WTC11 (cell line): ENCODE data around the gene HNRNPUL1.

ENCODE experiments used
- NR2C2 ChIP-seq: sonication (generic); formaldehyde crosslinking; IDR thresholded peaks from 2 replicates; pipeline ENCODE4 v1.8.0; 2022; ENCODE audit warnings: mild to moderate bottlenecking, missing genetic modification reagents
- SMAD3 ChIP-seq: sonication (generic); formaldehyde crosslinking; IDR thresholded peaks from 2 replicates; pipeline ENCODE4 v1.8.0; 2022; ENCODE audit warnings: missing genetic modification reagents, mild to moderate bottlenecking, borderline replicate concordance
- TEAD4 ChIP-seq: sonication (generic); formaldehyde crosslinking; IDR thresholded peaks from 2 replicates; pipeline ENCODE4 v1.8.0; 2022; ENCODE audit warnings: mild to moderate bottlenecking, missing genetic modification reagents
- ZNF396 ChIP-seq: fragments of 250-450 bp; sonication (Bioruptor Pico); IDR thresholded peaks from 2 replicates; pipeline ENCODE4 v1.8.0; 2021; ENCODE audit warnings: mild to moderate bottlenecking, moderate library complexity, borderline replicate concordance
- ZNF416 ChIP-seq: fragments of 250-450 bp; sonication (Bioruptor Pico); IDR thresholded peaks from 2 replicates; pipeline ENCODE4 v1.9.0; 2021; ENCODE audit warnings: mild to moderate bottlenecking, inconsistent platforms
- ZNF423 ChIP-seq: fragments of 250-450 bp; sonication (Bioruptor Pico); IDR thresholded peaks from 2 replicates; pipeline ENCODE4 v2.1.2; 2022; ENCODE audit warnings: mild to moderate bottlenecking, moderate library complexity
- TF ChIP-seq, protein P1 (sequence below): fragments of 200-600 bp; IDR thresholded peaks from 2 replicates; pipeline ENCODE4 v1.8.0; 2022; ENCODE audit warnings: antibody characterized with exemption
- TF ChIP-seq, protein P2 (sequence below): sonication (generic); formaldehyde crosslinking; IDR thresholded peaks from 2 replicates; pipeline ENCODE4 v1.8.0; 2022; ENCODE audit warnings: mild to moderate bottlenecking, missing genetic modification reagents
- TF ChIP-seq, protein P3 (sequence below): sonication (generic); formaldehyde crosslinking; IDR thresholded peaks from 2 replicates; pipeline ENCODE4 v1.8.1; 2022; ENCODE audit warnings: mild to moderate bottlenecking, moderate library complexity, missing genetic modification reagents

DNA sequence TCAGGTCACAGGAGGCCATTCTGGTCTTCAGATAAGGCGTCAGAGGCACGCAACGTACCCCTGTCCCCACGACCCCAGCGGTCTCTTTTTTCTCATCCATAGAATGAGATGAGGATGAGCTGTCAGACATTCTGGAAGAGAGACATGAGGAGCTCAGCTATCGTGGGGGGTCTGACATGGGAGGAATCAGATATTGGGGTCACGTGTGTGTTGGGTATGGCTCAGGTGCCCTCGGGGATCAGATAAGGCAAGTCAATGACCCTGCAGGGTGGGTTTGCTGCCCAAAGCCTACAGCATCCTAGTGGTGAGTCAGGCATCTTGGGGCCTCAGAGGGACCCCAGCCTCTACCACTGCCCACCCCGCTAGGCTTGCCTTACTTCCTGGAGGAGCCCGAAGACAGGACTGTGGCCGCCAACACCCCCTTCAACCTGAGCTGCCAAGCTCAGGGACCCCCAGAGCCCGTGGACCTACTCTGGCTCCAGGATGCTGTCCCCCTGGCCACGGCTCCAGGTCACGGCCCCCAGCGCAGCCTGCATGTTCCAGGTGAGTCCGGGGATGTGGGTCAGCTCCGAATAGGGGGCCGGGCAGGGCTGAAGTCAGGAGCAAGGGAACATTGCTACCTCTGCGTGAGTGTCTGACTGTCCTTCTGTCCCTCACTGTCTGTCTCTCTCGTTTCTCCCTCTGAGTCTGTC is 42.5 kb upstream of the HNRNPUL1 start:
- TF ChIP-seq, protein P1, sequence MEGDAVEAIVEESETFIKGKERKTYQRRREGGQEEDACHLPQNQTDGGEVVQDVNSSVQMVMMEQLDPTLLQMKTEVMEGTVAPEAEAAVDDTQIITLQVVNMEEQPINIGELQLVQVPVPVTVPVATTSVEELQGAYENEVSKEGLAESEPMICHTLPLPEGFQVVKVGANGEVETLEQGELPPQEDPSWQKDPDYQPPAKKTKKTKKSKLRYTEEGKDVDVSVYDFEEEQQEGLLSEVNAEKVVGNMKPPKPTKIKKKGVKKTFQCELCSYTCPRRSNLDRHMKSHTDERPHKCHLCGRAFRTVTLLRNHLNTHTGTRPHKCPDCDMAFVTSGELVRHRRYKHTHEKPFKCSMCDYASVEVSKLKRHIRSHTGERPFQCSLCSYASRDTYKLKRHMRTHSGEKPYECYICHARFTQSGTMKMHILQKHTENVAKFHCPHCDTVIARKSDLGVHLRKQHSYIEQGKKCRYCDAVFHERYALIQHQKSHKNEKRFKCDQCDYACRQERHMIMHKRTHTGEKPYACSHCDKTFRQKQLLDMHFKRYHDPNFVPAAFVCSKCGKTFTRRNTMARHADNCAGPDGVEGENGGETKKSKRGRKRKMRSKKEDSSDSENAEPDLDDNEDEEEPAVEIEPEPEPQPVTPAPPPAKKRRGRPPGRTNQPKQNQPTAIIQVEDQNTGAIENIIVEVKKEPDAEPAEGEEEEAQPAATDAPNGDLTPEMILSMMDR, result no peak
- TF ChIP-seq, protein P2, sequence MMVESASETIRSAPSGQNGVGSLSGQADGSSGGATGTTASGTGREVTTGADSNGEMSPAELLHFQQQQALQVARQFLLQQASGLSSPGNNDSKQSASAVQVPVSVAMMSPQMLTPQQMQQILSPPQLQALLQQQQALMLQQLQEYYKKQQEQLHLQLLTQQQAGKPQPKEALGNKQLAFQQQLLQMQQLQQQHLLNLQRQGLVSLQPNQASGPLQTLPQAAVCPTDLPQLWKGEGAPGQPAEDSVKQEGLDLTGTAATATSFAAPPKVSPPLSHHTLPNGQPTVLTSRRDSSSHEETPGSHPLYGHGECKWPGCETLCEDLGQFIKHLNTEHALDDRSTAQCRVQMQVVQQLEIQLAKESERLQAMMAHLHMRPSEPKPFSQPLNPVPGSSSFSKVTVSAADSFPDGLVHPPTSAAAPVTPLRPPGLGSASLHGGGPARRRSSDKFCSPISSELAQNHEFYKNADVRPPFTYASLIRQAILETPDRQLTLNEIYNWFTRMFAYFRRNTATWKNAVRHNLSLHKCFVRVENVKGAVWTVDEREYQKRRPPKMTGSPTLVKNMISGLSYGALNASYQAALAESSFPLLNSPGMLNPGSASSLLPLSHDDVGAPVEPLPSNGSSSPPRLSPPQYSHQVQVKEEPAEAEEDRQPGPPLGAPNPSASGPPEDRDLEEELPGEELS (CRISPR knock-in tag), result no peak
- no peak for TF ChIP-seq ZNF416 (CRISPR knock-in tag)
- TF ChIP-seq SMAD3 (CRISPR knock-in tag), result no peak
- TF ChIP-seq, protein P3, sequence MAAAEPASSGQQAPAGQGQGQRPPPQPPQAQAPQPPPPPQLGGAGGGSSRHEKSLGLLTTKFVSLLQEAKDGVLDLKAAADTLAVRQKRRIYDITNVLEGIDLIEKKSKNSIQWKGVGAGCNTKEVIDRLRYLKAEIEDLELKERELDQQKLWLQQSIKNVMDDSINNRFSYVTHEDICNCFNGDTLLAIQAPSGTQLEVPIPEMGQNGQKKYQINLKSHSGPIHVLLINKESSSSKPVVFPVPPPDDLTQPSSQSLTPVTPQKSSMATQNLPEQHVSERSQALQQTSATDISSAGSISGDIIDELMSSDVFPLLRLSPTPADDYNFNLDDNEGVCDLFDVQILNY (CRISPR knock-in tag), result no peak
- TF ChIP-seq NR2C2, result no peak
- no peak for TF ChIP-seq ZNF423 (CRISPR knock-in tag)
- no peak for TF ChIP-seq TEAD4 (CRISPR knock-in tag)
- TF ChIP-seq ZNF396, result no peak
